Ramos (cell line): ENCODE results near the gene DHX36.

Experiments
- in situ Hi-C: fragments of 300-500 bp; cut with MboI; formaldehyde crosslinking; loops from one replicate; pipeline ENCODE4 v1.14.3; 2022; ENCODE audit warnings: low sequenced_read_pairs; ENCODE audit not compliant: unreplicated experiment

The DHX36 gene

DNA sequence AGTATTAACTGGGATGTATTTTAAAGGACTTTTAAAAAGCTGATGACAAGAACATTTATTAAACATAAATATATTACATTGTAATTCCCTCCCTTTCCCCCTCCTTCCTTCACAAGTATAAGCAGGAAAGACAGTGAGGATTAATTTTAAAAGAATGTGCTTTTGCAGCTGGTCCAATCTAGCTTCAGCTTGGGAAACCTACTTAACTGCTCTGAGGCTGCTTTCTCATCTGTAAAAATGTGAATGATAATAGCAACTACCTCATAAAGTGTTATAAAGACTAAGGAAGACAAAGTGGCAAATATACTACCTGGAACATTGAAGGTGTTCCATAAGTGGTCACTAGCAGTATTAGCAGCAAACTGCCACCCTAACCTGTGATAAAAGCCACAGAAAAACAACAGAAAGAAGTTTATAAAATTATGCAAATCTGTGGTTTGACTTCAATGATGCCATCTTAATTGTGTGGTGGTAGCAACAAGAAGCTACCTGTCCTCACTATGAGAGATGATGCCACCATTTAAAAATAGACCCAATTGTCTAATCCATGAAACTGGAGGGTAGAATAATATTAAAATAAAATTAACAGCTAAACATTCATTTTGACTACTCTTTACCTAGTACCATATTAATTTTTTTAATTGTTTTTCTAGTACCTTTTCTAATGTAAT lies 20.0 kb downstream of the DHX36 start:
- in situ Hi-C loops: loop anchor here (25.0 kb wide), 1 partner anchor 833 kb away; no protein-coding TSS in a partner anchor

DNA sequence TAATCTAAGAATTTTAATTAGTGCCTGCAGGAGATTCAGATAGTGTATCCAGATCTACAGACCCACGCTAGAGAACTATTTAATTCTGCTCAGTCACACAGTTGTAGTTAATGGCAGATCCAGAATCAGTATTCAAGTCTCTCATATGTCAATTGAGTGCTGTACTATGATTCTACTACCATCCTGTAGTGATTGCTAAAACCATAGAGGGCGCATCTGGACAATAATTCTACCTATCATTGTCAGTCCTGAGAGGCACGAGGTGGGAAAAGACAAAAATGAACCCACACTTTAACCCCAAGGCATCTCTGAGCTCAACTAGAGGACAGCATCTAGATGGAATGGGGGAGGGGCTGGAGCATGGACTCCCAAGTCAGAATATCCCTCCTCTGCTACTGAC lies 22.7 kb downstream of the DHX36 start:
- in situ Hi-C loops: loop anchor here (25.0 kb wide), 1 partner anchor 836 kb away; no protein-coding TSS in a partner anchor

DNA sequence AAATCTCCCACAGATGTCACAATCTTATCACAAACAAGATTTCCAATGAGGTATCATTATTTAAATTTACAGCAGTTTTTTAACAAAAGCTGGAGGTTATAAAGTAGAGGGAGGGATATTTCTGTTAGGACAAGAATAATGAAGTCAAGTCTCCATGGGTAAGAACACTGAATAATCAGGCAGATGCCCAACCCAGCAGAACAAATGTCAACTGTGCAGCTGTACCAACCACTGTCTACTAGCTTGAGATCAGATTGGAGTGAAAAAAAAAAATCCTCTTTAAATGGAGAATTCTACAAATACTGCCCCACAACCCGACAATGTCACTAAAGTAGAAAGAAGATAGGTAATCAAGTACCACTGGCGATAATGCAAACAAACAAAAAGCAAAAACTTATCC lies 30.3 kb downstream of the DHX36 start:
- in situ Hi-C loops: no loop called here

DNA sequence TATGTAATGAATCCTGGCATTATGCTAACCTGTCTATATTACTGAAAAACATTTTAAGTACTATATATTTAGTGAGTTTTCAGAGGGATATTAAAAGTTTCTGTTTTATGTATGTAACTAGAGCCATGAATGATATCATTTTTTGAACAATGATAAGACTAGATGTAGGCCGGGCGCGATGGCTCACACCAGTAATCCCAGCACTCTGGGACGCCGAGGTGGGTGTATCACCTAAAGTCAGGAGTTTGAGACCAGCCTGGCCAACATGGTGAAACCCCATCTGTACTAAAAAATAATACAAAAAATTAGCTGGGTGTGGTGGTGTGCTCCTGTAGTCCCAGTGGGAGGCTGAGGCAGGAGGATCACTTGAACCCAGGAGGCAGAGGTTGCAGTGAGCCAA lies 34.1 kb downstream of the DHX36 start:
- in situ Hi-C loops: no loop called here

DNA sequence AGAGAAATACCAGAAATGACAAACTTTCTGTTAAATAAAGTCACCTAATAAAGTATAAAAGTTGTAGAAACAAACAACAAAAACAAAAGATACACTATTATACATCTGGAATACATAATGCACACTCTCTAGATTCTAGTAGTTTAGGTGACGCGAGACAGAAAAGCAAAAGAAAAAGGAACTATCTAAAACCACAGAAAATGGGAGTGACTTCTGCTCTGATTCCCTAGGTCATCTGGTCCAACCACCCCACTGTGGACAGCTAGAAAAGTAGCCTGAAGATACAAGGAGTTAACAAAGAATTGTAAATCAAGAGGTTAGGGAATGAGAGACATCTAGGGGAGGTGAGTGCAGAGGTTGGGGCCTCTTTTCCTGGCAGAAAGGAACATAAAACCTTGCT lies 39.1 kb downstream of the DHX36 start:
- in situ Hi-C loops: no loop called here

DNA sequence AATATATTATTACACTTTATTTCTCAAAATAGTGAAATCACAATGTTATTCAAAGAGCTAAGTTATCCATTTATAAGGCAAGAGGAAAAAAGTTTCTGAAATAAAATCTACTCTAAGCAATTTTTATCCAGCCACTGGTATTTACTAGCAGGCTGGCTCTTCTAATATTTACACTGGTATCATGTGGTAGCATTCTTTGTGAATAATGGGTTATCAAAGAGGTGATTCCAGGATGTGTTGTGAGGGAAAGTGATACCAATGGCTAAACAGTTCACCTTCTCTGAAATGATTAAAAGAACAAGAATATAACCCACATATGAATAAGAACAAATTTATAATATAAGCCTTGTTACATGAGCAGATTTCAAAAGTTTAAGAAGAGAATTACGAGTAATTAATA lies 44.1 kb downstream of the DHX36 start:
- in situ Hi-C loops: no loop called here

DNA sequence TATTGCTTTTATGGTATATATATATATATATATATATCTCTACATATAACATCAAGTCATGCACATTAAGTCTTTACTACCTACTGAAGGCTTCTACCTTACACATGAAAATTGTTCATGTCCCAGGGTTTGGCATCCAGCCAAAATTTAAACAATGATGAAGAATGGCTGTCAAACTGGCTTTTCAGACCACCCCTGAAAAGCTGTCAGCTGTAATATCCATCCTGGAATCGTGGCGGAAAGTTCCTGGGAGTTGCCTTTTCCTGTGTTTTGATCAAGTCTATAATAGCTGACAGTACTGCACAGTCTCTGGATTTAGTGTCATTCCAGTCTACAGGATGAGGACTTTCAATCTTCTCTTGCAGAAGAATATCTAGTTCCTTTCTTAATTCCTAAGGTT lies 48.3 kb downstream of the DHX36 start:
- in situ Hi-C loops: no loop called here

DNA sequence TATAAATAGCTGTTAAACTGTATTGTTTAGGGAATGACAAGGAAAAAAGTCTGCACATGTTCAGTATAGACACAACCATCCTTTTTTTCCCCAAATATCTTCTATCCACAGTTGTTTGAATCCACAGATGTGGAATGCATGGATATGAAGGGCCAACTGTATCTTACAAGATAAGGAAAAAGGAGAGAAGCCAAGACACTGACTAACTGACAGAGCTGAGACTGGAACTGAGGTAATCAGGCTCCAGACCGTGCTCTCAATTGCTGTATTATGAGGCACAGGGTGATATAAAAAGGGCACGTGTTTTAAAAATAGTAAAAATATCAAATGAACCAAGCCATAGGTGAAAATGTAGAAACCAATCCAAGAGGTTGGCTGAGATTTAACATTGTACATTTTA lies 49.0 kb downstream of the DHX36 start:
- in situ Hi-C loops: no loop called here

DNA sequence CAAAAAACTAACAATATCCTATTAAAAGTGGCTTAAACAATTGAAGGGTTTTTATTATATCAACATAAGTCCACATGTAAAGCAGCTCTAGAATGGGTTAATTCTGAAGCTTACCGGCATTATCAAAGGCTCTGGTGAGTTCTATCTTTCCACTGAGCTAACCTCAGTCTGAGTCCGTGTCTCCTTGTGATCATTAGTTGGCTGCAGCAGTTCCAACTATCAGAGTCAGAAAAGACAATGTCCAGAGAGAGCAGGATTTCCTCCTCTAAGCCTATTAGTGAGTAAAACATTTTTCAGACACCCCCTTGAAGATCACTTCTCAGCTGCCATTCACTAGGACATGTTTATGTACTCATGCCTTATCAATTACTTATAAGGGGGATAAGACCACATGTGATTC lies 49.9 kb downstream of the DHX36 start:
- in situ Hi-C loops: loop anchor here (25.0 kb wide), 1 partner anchor 1262 kb away; no protein-coding TSS in a partner anchor

DNA sequence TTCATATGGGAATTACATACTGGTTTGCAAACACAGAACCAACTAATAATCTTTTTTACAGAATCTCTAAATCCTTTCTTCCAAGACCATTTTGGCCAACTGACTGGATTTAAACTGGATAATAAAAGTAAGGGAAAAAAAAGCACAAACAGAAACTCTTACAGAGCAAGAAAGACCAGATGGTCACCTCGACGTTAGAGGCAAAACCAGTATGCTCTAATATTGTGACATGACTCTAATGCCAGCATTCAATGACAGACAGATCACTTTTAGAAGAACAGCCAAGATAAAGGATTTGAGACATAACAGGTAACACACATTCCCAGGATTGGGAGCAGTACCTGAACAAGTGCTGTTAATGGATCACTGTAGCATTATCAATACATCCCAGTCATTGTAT lies 50.9 kb downstream of the DHX36 start:
- in situ Hi-C loops: loop anchor here (25.0 kb wide), 1 partner anchor 1261 kb away; no protein-coding TSS in a partner anchor

DNA sequence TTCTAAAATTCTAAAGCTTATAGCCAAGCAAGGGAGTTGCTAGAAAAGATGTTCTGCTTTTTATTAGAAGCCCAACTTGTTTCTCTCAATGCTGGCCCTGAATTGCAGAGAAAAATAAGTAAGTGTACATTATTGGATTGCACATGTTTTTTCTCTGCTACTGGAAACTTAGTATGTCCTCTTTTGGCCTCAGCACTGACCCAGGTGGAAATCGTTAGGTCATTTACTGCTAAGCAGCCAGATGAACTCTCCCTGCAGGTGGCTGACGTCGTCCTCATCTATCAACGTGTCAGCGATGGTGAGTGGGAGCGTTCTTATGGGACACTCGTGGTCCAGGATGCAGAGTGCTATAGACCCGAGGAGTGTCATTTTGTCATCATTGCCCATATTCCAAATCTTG lies 69.8 kb downstream of the DHX36 start:
- in situ Hi-C loops: loop anchor here (25.0 kb wide), 1 partner anchor 1242 kb away; no protein-coding TSS in a partner anchor

DNA sequence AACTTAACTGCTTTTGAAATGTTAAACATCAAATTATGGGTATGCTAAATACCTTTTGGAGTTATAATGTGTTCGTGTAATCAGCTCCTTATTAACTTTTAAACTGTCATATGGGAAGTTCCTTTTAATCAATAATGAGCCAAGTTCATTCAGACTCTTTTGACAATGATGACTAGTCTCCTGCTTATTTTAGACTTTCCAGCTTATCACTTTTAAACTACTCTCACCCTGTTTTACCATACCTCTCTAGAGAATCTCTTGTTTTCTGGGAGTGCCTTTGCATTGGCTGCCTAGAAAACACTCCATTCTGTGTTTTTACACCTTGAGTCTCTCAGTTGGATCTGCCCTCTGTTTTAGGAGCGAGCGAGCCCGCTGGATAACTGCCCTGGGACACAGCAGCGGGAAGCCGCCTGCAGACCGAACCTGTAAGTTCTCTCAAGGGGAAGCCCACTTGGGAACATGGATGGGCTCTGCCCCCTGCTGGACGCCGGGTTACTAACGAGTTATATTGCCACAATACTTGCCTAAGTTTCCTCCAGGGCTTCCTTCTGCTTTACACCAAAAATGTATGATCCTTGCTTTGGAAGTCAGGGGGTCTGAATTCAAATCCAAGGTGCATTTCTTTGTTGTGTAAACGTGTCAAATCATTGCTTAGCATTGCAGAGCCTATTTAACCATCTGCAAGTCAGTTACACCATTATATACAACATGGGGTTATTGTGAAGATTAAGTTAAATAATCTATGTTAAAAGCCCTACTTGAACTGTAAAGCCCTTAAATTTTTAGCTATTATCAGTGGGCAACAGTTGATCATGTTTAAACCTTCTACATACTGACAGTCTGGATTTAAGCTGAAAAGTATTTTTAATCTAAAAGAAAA lies 71.3 kb downstream of the DHX36 start:
- in situ Hi-C loops: loop anchor here (25.0 kb wide), 1 partner anchor 1241 kb away; no protein-coding TSS in a partner anchor

DNA sequence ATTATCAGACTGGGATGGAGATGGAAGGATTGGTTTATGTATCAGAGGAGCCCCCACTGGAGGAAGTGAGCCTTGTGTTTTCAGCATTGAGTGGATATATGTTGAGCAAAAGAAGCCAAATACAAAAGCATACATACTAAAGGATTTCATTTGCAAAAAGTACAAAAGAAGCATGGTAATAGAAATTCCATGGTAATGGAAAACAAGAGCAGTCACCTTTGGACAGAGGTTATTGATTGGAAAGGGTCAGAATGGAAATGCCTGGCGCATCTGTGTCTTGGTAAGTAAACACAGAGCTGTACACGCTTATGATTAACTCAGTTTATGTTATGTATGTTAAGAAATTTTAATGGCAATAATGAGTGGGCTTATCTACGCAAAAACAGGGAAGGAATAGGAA lies 72.7 kb downstream of the DHX36 start:
- in situ Hi-C loops: loop anchor here (25.0 kb wide), 1 partner anchor 1239 kb away; no protein-coding TSS in a partner anchor

DNA sequence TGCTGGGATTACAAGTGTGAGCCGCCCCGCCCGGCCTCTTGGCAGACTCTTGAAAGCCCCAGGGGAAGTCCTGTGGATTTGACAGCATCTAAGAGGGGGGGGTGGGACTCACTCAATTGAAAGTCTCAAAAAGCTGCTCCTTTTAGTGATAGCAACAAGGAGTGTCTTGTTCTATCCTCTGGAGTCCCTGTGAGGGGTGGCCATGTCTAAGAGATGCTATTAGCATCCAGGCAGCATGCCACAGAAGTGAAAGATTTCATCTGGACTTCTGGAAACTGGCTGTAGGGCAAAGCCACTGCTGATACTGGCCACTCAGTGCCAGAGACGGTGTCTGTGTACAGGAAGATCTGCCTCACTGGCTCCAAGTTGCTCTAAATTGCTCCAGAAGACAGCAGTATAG lies 74.0 kb downstream of the DHX36 start:
- in situ Hi-C loops: loop anchor here (25.0 kb wide), 1 partner anchor 1238 kb away; no protein-coding TSS in a partner anchor

DNA sequence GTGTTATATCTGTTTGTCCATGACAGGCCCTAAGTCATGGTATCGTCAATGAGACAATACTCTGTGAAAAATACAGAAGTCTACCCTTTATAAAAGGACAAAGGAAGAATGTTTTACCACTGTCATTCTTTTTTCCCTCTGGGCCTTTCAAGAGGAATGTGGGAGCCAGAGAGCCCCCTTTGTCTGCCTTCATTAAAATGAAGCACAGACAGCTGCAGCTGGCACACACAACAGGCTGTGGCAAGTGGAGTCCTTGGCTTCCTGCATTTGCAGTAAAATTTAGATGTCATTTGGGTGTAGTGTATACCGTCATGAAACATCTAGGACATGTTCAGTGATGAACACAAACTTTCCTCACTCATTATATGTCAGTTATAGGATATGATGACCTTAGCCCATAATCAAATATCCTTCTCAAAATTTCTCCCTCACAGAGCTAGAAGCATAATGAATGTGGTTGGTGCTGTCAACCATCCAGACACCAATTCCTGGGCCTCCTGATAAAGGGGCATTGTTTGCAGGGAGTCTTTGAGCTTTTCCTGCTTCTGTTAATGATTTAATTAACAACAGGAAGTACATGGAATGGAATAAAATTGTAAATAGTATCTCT lies 76.4 kb downstream of the DHX36 start:
- in situ Hi-C loops: no loop called here

DNA sequence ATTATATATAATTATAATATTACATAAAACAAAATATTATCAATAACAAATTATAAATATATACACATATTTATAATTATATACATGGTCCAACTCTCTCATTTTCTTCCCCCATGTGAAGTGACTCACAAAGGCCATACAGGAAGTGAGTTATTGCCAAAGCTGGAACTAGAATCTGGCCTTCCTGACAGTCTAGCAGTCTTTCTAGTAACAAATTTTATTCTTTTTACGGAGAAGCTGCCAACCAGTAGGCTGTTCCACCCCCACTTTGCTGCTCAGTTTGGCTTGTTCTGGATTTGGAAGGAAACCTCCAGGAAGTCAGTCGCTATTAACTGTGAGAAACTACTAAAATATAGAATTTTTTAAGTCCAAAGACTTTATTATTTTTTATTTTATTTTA lies 79.6 kb downstream of the DHX36 start:
- in situ Hi-C loops: no loop called here

DNA sequence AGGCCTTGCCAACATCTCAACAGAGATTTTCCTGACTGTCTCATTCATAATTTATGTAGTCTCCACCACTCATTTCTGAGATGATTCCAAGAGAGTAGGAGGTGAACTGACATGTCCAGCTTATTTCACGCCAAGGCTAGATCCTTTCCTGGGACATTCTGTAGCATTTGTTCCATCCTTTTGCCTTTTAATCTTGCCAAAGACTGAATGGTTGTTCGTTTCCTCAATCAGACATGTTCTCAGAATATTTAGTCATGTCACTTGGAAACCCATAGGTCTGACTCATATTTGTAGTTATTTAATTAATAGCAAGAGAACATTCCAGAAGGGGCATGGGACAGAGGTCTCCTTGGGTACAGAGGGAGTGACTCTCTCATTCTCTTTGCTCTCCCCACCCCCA lies 80.9 kb downstream of the DHX36 start:
- in situ Hi-C loops: no loop called here

DNA sequence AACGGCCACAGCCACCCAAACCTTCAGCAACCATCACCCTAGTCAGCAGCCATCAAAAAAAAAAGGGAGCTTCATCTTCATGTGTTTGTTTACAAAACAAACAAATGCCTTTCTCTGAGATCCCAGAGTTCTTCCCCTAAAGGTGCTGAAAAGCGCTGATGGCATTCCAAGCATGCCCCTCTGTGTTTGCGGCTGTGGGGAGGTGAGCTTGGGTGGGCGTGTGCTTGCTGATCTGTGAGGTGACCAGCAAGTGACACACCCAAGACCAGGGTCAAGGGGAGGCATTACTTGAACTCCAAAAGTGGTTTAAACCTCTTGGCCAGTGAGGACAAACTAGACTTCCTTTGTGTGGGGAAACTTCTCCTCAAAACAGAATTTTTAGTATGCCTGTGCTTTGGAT lies 81.5 kb downstream of the DHX36 start:
- in situ Hi-C loops: no loop called here

DNA sequence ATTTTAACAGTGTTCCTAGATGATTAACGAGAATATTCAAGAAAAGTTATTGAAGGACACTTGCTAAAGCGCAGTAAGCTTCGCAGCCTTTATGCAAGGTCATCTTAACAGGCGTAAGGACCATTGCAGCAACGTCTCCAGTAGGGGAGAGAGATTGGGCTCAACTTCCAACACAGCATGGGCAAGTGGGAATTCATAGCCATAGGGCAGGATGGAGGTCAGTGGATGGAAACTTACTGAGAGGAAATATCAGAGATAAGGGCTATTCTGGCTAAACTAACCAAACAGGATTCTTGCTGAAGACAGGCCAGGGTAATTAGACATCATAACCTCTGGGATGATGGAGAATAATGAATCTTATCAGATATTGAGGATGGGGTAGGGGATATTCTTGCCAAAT lies 82.8 kb downstream of the DHX36 start:
- in situ Hi-C loops: no loop called here

DNA sequence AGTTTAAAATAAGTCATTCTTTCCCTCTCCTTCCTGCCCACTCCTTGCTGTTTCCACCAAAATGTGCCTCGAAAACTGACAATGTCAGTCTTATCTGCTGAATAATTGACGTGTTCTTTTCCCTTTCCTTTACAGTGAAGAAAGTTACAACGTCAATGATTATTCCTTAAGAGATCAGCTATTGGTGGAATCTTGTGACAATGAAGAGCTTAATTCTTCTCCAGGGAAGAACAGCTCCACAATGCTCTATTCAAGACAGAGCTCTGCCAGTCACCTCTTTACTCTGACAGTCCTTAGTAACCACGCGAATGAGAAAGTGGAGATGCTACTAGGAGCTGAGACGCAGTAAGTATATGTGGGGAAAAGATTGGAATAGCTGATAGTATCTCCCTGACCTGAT lies 84.1 kb downstream of the DHX36 start:
- in situ Hi-C loops: no loop called here

DNA sequence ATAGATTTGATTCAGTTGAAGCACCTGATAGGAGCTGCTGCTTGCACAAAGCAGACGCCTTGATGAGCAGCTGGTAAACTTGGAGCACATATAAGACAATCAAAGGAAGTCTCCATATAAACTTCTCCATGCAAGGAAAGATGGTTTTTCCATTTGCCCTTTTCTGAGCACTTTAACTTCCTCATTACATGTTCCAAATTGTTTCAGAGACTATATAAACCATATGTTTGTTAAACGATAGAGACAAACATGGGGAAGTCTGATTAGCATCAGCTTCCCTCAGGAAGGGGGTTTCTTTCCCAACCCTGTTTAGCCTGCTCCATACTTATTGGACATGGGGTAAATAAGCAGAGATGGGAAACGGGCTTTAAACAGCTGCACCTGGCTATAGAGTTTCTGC lies 88.0 kb downstream of the DHX36 start:
- in situ Hi-C loops: no loop called here
